DND-41 (cell line): ENCODE measurements around the gene ARID5A.

ENCODE experiments used
- ATAC-seq: fragments of 200-7000 bp; cut with Tn5 transposase; 3 replicates; pipeline ENCODE4 v1.9.1; 2021; ENCODE audit warnings: low read depth; ENCODE audit not compliant: insufficient read depth
- DNase-seq: peaks from one replicate; pipeline ENCODE4 v3.0.0-alpha.2; 2020
- H2AFZ ChIP-seq: 2 replicates; pipeline ENCODE4 v1.6.0; 2012; ENCODE audit warnings: low read depth, low read length
- H3K27ac ChIP-seq: 2 replicates; pipeline ENCODE4 v1.5.1; 2012; ENCODE audit warnings: low read length, inconsistent platforms
- H3K27me3 ChIP-seq: fragments of 200-600 bp; sonication (generic); 2 replicates; pipeline ENCODE4 v1.6.0; 2012; ENCODE audit warnings: low read length, mild to moderate bottlenecking, inconsistent platforms; ENCODE audit not compliant: insufficient read depth, poor library complexity
- H3K36me3 ChIP-seq: 2 replicates; pipeline ENCODE4 v1.5.1; 2012; ENCODE audit warnings: low read length, inconsistent platforms; ENCODE audit not compliant: insufficient read depth
- H3K4me1 ChIP-seq: 2 replicates; pipeline ENCODE4 v1.5.1; 2012; ENCODE audit warnings: mild to moderate bottlenecking, low read length; ENCODE audit not compliant: insufficient read depth
- H3K4me2 ChIP-seq: 2 replicates; pipeline ENCODE4 v1.6.0; 2012; ENCODE audit warnings: mild to moderate bottlenecking, moderate library complexity, low read length, inconsistent platforms; ENCODE audit not compliant: insufficient read depth
- H3K4me3 ChIP-seq, 2 experiments: fragments of 200-600 bp in 1 of 2; shearing (Covaris generic) in 1 of 2; 2 replicates each; pipeline ENCODE4 v1.5.1; 2012 to 2016; ENCODE audit warnings: inconsistent platforms in 2 of 2, low read length in 2 of 2, mild to moderate bottlenecking in 2 of 2, low read depth in 1 of 2, moderate library complexity in 1 of 2
- H3K79me2 ChIP-seq: 2 replicates; pipeline ENCODE4 v1.6.0; 2012; ENCODE audit warnings: low read length, inconsistent platforms; ENCODE audit not compliant: insufficient read depth
- H3K9ac ChIP-seq: 2 replicates; pipeline ENCODE4 v1.6.0; 2012; ENCODE audit warnings: low read depth, mild to moderate bottlenecking, inconsistent platforms, low read length, moderate library complexity
- H3K9me3 ChIP-seq: 2 replicates; pipeline ENCODE4 v1.5.1; 2012; ENCODE audit warnings: low read length, moderate library complexity, mild to moderate bottlenecking, inconsistent platforms; ENCODE audit not compliant: insufficient read depth, severe bottlenecking
- H4K20me1 ChIP-seq: 2 replicates; pipeline ENCODE4 v1.6.0; 2012; ENCODE audit warnings: low read length; ENCODE audit not compliant: insufficient read depth
- EZH2 ChIP-seq: IDR thresholded peaks from 3 replicates; pipeline ENCODE4 v1.6.1; 2012; ENCODE audit warnings: borderline replicate concordance, low read depth, mild to moderate bottlenecking, moderate library complexity, low read length, inconsistent platforms; ENCODE audit not compliant: severe bottlenecking
- TF ChIP-seq, protein P1 (sequence below): IDR thresholded peaks from 2 replicates; pipeline ENCODE4 v1.5.1; 2012; ENCODE audit warnings: borderline replicate concordance, low read length, moderate library complexity, mild to moderate bottlenecking; ENCODE audit not compliant: poor library complexity, severe bottlenecking; ENCODE audit errors: extremely low read depth

Gene ARID5A

GRCh38 chr2:96534701-96535181 lies 1.8 kb upstream of the ARID5A start:
- H3K9ac ChIP-seq, result no peak overlapping the region
- H3K36me3 ChIP-seq, result peaks cover 2% of the 10 kb centered on the region; the same call in 1 of the 2 replicates
- no peak overlapping the region for H3K4me2 ChIP-seq
- peaks cover 20% of the 10 kb centered on the region for H3K79me2 ChIP-seq
- no peaks in the 10 kb centered on the region for H3K27me3 ChIP-seq
- H3K4me1 ChIP-seq, result peaks cover 55% of the 10 kb centered on the region
- ATAC-seq (no peak), DNase-seq (no peak)
- no peak overlapping the region for H2AFZ ChIP-seq
- no peak overlapping the region for H3K27ac ChIP-seq
- H3K4me3 ChIP-seq, result no peak overlapping the region
- H4K20me1 ChIP-seq, result peaks cover 27% of the 10 kb centered on the region
- no peak for TF ChIP-seq EZH2
- TF ChIP-seq, protein P1, sequence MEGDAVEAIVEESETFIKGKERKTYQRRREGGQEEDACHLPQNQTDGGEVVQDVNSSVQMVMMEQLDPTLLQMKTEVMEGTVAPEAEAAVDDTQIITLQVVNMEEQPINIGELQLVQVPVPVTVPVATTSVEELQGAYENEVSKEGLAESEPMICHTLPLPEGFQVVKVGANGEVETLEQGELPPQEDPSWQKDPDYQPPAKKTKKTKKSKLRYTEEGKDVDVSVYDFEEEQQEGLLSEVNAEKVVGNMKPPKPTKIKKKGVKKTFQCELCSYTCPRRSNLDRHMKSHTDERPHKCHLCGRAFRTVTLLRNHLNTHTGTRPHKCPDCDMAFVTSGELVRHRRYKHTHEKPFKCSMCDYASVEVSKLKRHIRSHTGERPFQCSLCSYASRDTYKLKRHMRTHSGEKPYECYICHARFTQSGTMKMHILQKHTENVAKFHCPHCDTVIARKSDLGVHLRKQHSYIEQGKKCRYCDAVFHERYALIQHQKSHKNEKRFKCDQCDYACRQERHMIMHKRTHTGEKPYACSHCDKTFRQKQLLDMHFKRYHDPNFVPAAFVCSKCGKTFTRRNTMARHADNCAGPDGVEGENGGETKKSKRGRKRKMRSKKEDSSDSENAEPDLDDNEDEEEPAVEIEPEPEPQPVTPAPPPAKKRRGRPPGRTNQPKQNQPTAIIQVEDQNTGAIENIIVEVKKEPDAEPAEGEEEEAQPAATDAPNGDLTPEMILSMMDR, result no peak
- H3K9me3 ChIP-seq, result no peaks in the 10 kb centered on the region

- no peak overlapping the region for H3K9ac ChIP-seq
- H3K27me3 ChIP-seq, result no peaks in the 10 kb centered on the region
- DNase-seq (no peak), ATAC-seq (no peak)
- no peaks in the 10 kb centered on the region for H3K9me3 ChIP-seq
- peaks cover 25% of the 10 kb centered on the region for H3K79me2 ChIP-seq
- peaks cover 6% of the 10 kb centered on the region; the same call in 1 of the 2 replicates for H3K36me3 ChIP-seq
- H3K4me2 ChIP-seq, result no peak overlapping the region
- H3K4me1 ChIP-seq, result peaks cover 61% of the 10 kb centered on the region
- H3K4me3 ChIP-seq, result no peak overlapping the region
- H4K20me1 ChIP-seq, result peaks cover 33% of the 10 kb centered on the region
- no peak overlapping the region for H2AFZ ChIP-seq
- TF ChIP-seq, protein P1, result no peak
- no peak for TF ChIP-seq EZH2
- H3K27ac ChIP-seq, result no peak overlapping the region
Observed at GRCh38 chr2:96535331-96535730, 1.2 kb upstream of the ARID5A start.

DNA sequence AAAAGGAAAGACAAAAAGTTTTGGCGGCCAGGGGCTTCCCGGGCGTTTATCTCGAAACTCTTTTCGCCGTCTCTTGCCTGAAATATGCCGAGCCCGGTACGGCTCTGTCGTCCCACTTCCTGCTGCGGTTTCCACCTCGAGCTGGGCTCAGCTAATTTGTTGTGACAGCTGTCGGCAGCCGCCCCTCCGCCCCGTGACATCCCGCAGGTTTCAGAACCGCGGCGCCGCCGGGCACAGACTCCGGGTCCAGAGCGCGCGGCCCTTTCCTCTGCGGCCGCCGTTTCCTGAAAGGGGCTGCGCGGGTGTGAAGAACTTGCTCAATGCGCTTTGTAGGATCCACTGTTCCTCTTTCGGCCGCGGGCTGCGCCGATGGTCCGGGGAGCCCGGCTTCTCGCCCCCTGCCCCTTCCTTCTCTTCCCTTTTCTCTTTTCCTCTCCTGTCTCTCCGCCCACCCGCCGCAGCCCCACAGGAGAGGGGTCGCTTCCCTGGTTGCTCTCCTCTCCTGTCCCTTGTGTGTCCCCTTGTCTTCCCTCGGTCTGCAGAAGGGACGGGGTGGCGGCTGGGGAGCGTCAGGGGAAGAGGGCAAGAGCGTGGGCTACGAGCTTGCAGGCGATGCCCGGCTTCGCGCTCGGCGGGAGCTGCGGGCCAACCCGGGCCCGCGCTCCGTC lies 648 bp downstream of the ARID5A start:
- H3K4me3 ChIP-seq, result peak overlapping the region; percentile 54 to 68
- TF ChIP-seq, protein P1, result no peak
- no peak for TF ChIP-seq EZH2
- H3K9ac ChIP-seq, result peak overlapping the region; percentile 84
- H3K9me3 ChIP-seq, result no peaks in the 10 kb centered on the region
- H3K4me2 ChIP-seq, result peak overlapping the region; percentile 91
- H3K79me2 ChIP-seq, result peaks cover 38% of the 10 kb centered on the region
- no peaks in the 10 kb centered on the region for H3K27me3 ChIP-seq
- peaks cover 46% of the 10 kb centered on the region for H3K4me1 ChIP-seq
- peaks cover 45% of the 10 kb centered on the region for H4K20me1 ChIP-seq
- H2AFZ ChIP-seq, result peak overlapping the region; percentile 53; the same call in 1 of the 2 replicates
- ATAC-seq (peak; percentile 61), DNase-seq (peak; percentile 92)
- peaks cover 16% of the 10 kb centered on the region for H3K36me3 ChIP-seq
- H3K27ac ChIP-seq, result peak overlapping the region; percentile 76
